HCT116 (cell line): ENCODE results near the gene CSRP1. TPM values are rescaled to one million over a fixed set of nuclear protein-coding genes. Genes with fewer than 3 reads are reported as not detected.

Source experiments
- ATAC-seq: fragments of 200-7000 bp; cut with Tn5 transposase; 2 replicates; pipeline ENCODE4 v1.9.1; 2020; ENCODE audit warnings: mild to moderate bottlenecking, moderate library complexity
- BruUV-seq: library from RNA; stranded (reverse); fragments of 400-500 nt; replicated peaks from 2 replicates; lab custom pipeline; 2021; lab: Mats Ljungman, UMichigan
- CTCF ChIA-PET: fragments of 300-600 bp; sonication (Branson Sonifier 250); formaldehyde crosslinking; loops from one replicate; lab custom pipeline; 2021; ENCODE audit warnings: antibody characterized with exemption; lab: Charles Lee
- POLR2A ChIA-PET: fragments of 300-600, 350-600 bp; sonication (Branson Sonifier 250); formaldehyde crosslinking; loops from one replicate; lab custom pipeline; 2021; ENCODE audit warnings: antibody characterized with exemption; lab: Charles Lee
- RAD21 ChIA-PET, 2 experiments: fragments of 300-600 bp; sonication (Branson Sonifier 250); formaldehyde crosslinking; loops; one replicate each; lab custom pipeline; 2023; ENCODE audit warnings: low total read pairs in 2 of 2; ENCODE audit not compliant: uncharacterized antibody in 2 of 2, unreplicated experiment in 2 of 2, low non-redundant PET in 1 of 2; lab: Charles Lee
- DNase-seq: peaks from one replicate; pipeline ENCODE4 v3.0.0-alpha.2; 2010; ENCODE audit warnings: low read depth, low spot score
- H2AFZ ChIP-seq: fragments of 200-600 bp; shearing (Covaris generic), sonication (generic); 2 replicates; pipeline ENCODE4 v1.6.1; 2017; ENCODE audit warnings: low read depth, mixed run types, mixed read lengths, antibody characterized with exemption, low read length; ENCODE audit not compliant: poor library complexity, severe bottlenecking
- H3K27ac ChIP-seq: 2 replicates; pipeline ENCODE4 v1.5.1; 2012; ENCODE audit warnings: low read depth, low read length
- H3K27me3 ChIP-seq: fragments of 200-600 bp; sonication (generic); 2 replicates; pipeline ENCODE4 v1.6.1; 2016; ENCODE audit warnings: mixed run types, low read length, mixed read lengths; ENCODE audit not compliant: insufficient read depth
- H3K36me3 ChIP-seq, 2 experiments: fragments of 200-500 bp in 1 of 2; fragments of 200-600 bp in 1 of 2; sonication (Bioruptor generic) in 1 of 2; sonication (generic) in 1 of 2; 2 replicates each; pipeline versions ENCODE4 v1.5.1 to v1.6.1; 2014 to 2016; ENCODE audit warnings: low read length in 2 of 2, inconsistent platforms in 1 of 2, mixed read lengths in 1 of 2, mixed run types in 1 of 2; ENCODE audit not compliant: insufficient read depth in 2 of 2, control insufficient read depth in 1 of 2
- H3K4me1 ChIP-seq, 2 experiments: fragments of 200-600 bp in 1 of 2; sonication (generic) in 1 of 2; 2 replicates each; pipeline versions ENCODE4 v1.5.1 to v1.6.1; 2012 to 2017; ENCODE audit warnings: low read length in 2 of 2, inconsistent platforms in 1 of 2, mild to moderate bottlenecking in 1 of 2, mixed read lengths in 1 of 2, mixed run types in 1 of 2, moderate library complexity in 1 of 2; ENCODE audit not compliant: insufficient read depth in 2 of 2, control insufficient read depth in 1 of 2
- H3K4me2 ChIP-seq: fragments of 200-600 bp; sonication (generic); 2 replicates; pipeline ENCODE4 v1.6.1; 2017; ENCODE audit warnings: mixed run types, low read length, mixed read lengths
- H3K4me3 ChIP-seq, 2 experiments: fragments of 200-600 bp in 1 of 2; sonication (generic) in 1 of 2; replicated peaks in 1 of 2; 2 replicates each; pipeline ENCODE4 v1.5.1; 2011 to 2016; ENCODE audit warnings: low read length in 2 of 2, control low read depth in 1 of 2, low read depth in 1 of 2, mild to moderate bottlenecking in 1 of 2, mixed read lengths in 1 of 2, mixed run types in 1 of 2
- H3K79me2 ChIP-seq: fragments of 200-600 bp; sonication (generic); 2 replicates; pipeline ENCODE4 v1.6.1; 2017; ENCODE audit warnings: mild to moderate bottlenecking, mixed run types, low read length, moderate library complexity, mixed read lengths; ENCODE audit not compliant: insufficient read depth
- H3K9ac ChIP-seq: fragments of 200-600 bp; sonication (generic); 2 replicates; pipeline ENCODE4 v1.6.1; 2016; ENCODE audit warnings: low read length, mixed read lengths
- H3K9me2 ChIP-seq: fragments of 200-600 bp; sonication (generic), shearing (Covaris generic); 2 replicates; pipeline ENCODE4 v1.6.1; 2017; ENCODE audit warnings: mixed run types, mild to moderate bottlenecking, moderate library complexity; ENCODE audit not compliant: insufficient read depth
- H3K9me3 ChIP-seq, 2 experiments: fragments of 200-500 bp in 1 of 2; fragments of 200-600 bp in 1 of 2; sonication (Bioruptor generic) in 1 of 2; sonication (generic) in 1 of 2; 2 replicates each; pipeline ENCODE4 v1.6.1; 2014 to 2017; ENCODE audit warnings: low read length in 2 of 2, mixed read lengths in 2 of 2, inconsistent platforms in 1 of 2, low read depth in 1 of 2, mild to moderate bottlenecking in 1 of 2, mixed run types in 1 of 2, moderate library complexity in 1 of 2; ENCODE audit not compliant: control insufficient read depth in 1 of 2, insufficient read depth in 1 of 2
- H4K20me1 ChIP-seq: fragments of 200-600 bp; sonication (generic), shearing (Covaris generic); 2 replicates; pipeline ENCODE4 v1.6.1; 2017; ENCODE audit warnings: mixed run types, mild to moderate bottlenecking, moderate library complexity; ENCODE audit not compliant: insufficient read depth
- CEBPB ChIP-seq: IDR thresholded peaks from 2 replicates; pipeline ENCODE4 v1.6.1; 2012; ENCODE audit warnings: low read depth
- ELF1 ChIP-seq: IDR thresholded peaks from 2 replicates; pipeline ENCODE4 v1.6.1; 2012; ENCODE audit warnings: low read depth, borderline replicate concordance
- JUND ChIP-seq: IDR thresholded peaks from 2 replicates; pipeline ENCODE4 v1.6.1; 2012
- POLR2A ChIP-seq: IDR thresholded peaks from 2 replicates; pipeline ENCODE4 v1.7.0; 2011; ENCODE audit warnings: borderline replicate concordance; ENCODE audit not compliant: insufficient read depth, insufficient read length; ENCODE audit errors: extremely low read depth
- SIN3A ChIP-seq: IDR thresholded peaks from 2 replicates; pipeline ENCODE4 v1.6.1; 2012; ENCODE audit warnings: low read depth
- SRF ChIP-seq: IDR thresholded peaks from 2 replicates; pipeline ENCODE4 v1.6.1; 2012; ENCODE audit warnings: low read depth
- intact Hi-C: fragments of 100-400 bp; cut with micrococcal nuclease; formaldehyde crosslinking; loops from 2 replicates; pipeline ENCODE4 v1.10.0; 2022
- total RNA-seq: library from RNA; stranded (reverse); gene quantifications from one replicate; pipeline ENCODE4 v1.2.1, GENCODE V29; 2021; ENCODE audit not compliant: unreplicated experiment
- TF ChIP-seq, protein P1 (sequence below): IDR thresholded peaks from 2 replicates; pipeline ENCODE4 v1.6.1; 2012
- TF ChIP-seq, protein P2 (sequence below), 3 experiments: fragments of 200-600 bp in 1 of 3; sonication (generic) in 1 of 3; IDR thresholded peaks in 2 of 3; conservative IDR thresholded peaks in 1 of 3; 2 replicates each; pipeline ENCODE4 v1.5.1; 2012 to 2017; ENCODE audit warnings: low read depth in 2 of 3, low read length in 2 of 3, antibody characterized with exemption in 1 of 3, borderline replicate concordance in 1 of 3, control low read depth in 1 of 3, mild to moderate bottlenecking in 1 of 3, mixed read lengths in 1 of 3, mixed run types in 1 of 3, moderate library complexity in 1 of 3; ENCODE audit not compliant: insufficient read depth in 1 of 3

Gene CSRP1
- total RNA-seq, 1 experiment from 2014 or later = 51.7 TPM

DNA sequence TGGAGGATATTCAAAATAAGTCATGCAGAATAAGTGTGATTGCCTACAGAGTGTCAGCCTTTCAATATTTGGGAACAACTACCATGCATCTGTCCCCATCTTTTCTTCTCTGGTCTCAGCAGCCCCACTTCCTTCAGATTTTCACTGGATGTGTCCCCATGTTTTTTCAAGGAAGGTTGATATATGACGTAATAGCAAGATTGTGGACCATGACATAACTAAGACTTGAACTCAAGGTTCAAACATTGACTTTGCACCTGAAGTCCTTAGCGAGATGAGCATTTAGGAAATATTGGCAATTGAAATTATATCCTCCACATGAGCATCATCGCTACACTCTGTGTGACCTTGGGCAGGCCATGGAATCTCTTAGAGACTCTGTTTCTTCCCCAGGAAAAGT is 37.8 kb upstream of the CSRP1 start (continued):
- TF ChIP-seq SIN3A (no peak), ELF1 (no peak), JUND (no peak), POLR2A (no peak)
- TF ChIP-seq, protein P1, sequence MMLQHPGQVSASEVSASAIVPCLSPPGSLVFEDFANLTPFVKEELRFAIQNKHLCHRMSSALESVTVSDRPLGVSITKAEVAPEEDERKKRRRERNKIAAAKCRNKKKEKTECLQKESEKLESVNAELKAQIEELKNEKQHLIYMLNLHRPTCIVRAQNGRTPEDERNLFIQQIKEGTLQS = no peak
- TF ChIP-seq, protein P2, sequence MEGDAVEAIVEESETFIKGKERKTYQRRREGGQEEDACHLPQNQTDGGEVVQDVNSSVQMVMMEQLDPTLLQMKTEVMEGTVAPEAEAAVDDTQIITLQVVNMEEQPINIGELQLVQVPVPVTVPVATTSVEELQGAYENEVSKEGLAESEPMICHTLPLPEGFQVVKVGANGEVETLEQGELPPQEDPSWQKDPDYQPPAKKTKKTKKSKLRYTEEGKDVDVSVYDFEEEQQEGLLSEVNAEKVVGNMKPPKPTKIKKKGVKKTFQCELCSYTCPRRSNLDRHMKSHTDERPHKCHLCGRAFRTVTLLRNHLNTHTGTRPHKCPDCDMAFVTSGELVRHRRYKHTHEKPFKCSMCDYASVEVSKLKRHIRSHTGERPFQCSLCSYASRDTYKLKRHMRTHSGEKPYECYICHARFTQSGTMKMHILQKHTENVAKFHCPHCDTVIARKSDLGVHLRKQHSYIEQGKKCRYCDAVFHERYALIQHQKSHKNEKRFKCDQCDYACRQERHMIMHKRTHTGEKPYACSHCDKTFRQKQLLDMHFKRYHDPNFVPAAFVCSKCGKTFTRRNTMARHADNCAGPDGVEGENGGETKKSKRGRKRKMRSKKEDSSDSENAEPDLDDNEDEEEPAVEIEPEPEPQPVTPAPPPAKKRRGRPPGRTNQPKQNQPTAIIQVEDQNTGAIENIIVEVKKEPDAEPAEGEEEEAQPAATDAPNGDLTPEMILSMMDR (IDR thresholded peaks at IDR 0.05 in 2 of 3, conservative IDR thresholded peaks at IDR 0.05 in 1 of 3; ENCODE audit: borderline replicate concordance in 1 of 3, insufficient read depth in 1 of 3, low read depth in 2 of 3, low read length in 2 of 3) = no peak

DNA sequence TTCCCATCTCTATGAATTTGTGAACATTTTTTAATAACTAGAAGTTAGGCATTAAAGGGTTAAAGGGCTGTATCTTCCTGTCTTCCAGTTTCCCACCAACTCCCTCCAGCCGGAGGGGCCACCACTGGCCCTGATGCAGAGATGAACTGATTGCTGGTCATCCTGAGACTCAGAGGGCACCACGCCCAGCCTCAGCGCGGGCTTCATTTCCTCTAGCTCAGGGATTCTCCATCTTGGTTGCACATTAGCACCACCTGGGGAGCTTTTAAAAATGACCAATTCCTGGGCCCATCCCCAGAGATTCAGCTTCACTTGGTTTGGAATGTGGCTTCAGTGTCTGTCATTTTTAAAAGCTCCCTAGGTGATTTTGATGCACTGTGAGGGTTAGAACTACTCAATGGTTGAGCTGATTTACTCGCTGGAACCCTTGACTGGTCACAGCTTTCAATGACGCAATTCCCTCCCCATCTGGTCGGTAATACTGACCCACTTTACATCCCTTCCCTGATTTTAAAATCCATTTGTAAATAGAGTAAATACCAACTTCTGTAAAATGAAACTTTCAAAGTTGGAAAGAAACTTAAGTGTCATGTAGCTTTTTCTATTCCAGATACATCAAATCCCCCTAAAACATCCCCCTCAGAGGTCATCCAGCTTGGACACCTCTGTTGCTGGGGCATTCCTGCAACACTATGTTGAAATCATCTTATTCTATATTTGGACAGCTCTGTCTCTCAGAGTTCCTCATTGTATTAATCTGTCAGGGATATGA is 37.1 kb upstream of the CSRP1 start:
- TF ChIP-seq POLR2A (no peak), CEBPB (no peak), SRF (no peak)
- Histone ChIP-seq H3K9me3 (no peaks in the 10 kb centered on the region), H3K9ac (no peak overlapping the region), H3K4me2 (no peak overlapping the region), H2AFZ (no peak overlapping the region), H4K20me1 (no peaks in the 10 kb centered on the region), H3K79me2 (no peaks in the 10 kb centered on the region), H3K27me3 (no peaks in the 10 kb centered on the region), H3K9me2 (no peaks in the 10 kb centered on the region), H3K4me3 (no peak overlapping the region), H3K27ac (no peak overlapping the region), H3K4me1 (peaks cover 6 to 17% of the 10 kb centered on the region in 2 experiments; a peak in 3 of 4 replicates), H3K36me3 (no peaks in the 10 kb centered on the region)
- DNase-seq (no peak), ATAC-seq (no peak)
- ChIA-PET POLR2A (no interaction called here), CTCF (interaction anchor here (1.1 kb wide), 1 partner anchor 13 kb away, joined by 5 read pairs; no protein-coding TSS in a partner anchor), RAD21 (no interaction called here)
- BruUV-seq = no TSS peak
- intact Hi-C loops = no loop called here
